ENCODE data around the gene B4GAT1.

The B4GAT1 gene

GRCh38 chr11:66297610-66298009 lies 49.8 kb downstream of the B4GAT1 start:
- Mint-ChIP-seq H3K36me3 (ENCODE audit: low read depth) (no peaks in the 10 kb centered on the region), H3K27me3 (ENCODE audit: low read depth) (peaks cover 50% of the 10 kb centered on the region), H3K4me1 (no peaks in the 10 kb centered on the region), H3K9me3 (no peaks in the 10 kb centered on the region), H3K4me3 (no peak overlapping the region), H3K27ac (no peak overlapping the region)
- TF ChIP-seq CTCF (IDR thresholded peaks at IDR 0.05; ENCODE audit: unreplicated experiment in 3 of 3): no peak

Data from nephron (organoid).